ENCODE data around the gene STK11. TPM values are rescaled to one million over a fixed set of nuclear protein-coding genes. Genes with fewer than 3 reads are reported as not detected.

Gene STK11
- total RNA-seq, 3 donors from 2014 or later (not counting 1 experiment from before 2014, with no cell fraction given): 51.5 to 61.1 (median 54.0) TPM

GRCh38 chr19:1262623-1263123 lies 57.1 kb downstream of the STK11 start:
- H3K27me3 ChIP-seq (ENCODE audit: control insufficient read depth, insufficient read depth, low read length): no peaks in the 10 kb centered on the region
- 38% methylated on average over 21 of the region's 21 CpGs for whole genome bisulfite sequencing (ENCODE audit: insufficient coverage)
- H3K27ac ChIP-seq (ENCODE audit: low read length): peak overlapping the region; percentile 100
- H3K27me3 Mint-ChIP-seq (ENCODE audit: low read depth in 2 of 2): no peaks in the 10 kb centered on the region
- no peak for ATAC-seq
- no peaks in the 10 kb centered on the region for H3K9me3 ChIP-seq (ENCODE audit: control insufficient read depth, insufficient read depth, low read length)
- H3K27ac Mint-ChIP-seq: peak overlapping the region; percentile 80 to 100
- H3K4me1 Mint-ChIP-seq: peaks cover 40 to 67% of the 10 kb centered on the region in 2 donors
- DNase-seq: no peak
- no peaks in the 10 kb centered on the region for H3K9me3 Mint-ChIP-seq
- intact Hi-C loops (cut with micrococcal nuclease): no loop called here
- no peaks in the 10 kb centered on the region for H3K36me3 Mint-ChIP-seq
- peaks cover 87% of the 10 kb centered on the region for H3K4me1 ChIP-seq (ENCODE audit: control insufficient read depth, insufficient read depth, low read length)
- no peak for TF ChIP-seq CTCF (IDR thresholded peaks at IDR 0.05)
- H3K36me3 ChIP-seq (ENCODE audit: control insufficient read depth, insufficient read depth, low read length): peaks cover 8% of the 10 kb centered on the region
- peak overlapping the region; percentile 91 for H3K4me3 ChIP-seq (ENCODE audit: low read length)
- H3K4me3 Mint-ChIP-seq: peak overlapping the region; percentile 74

GRCh38 chr19:1263188-1263587 lies 57.6 kb downstream of the STK11 start:
- no peak for ATAC-seq
- 19% methylated on average over 4 of the region's 5 CpGs for WGBS (ENCODE audit: insufficient coverage)
- peak overlapping the region; percentile 74 for H3K4me3 Mint-ChIP-seq
- no peaks in the 10 kb centered on the region for H3K9me3 Mint-ChIP-seq
- Histone ChIP-seq H3K4me1 (ENCODE audit: control insufficient read depth, insufficient read depth, low read length) (peaks cover 87% of the 10 kb centered on the region), H3K27me3 (ENCODE audit: control insufficient read depth, insufficient read depth, low read length) (no peaks in the 10 kb centered on the region), H3K27ac (ENCODE audit: low read length) (peak overlapping the region; percentile 100), H3K9me3 (ENCODE audit: control insufficient read depth, insufficient read depth, low read length) (no peaks in the 10 kb centered on the region), H3K4me3 (ENCODE audit: low read length) (no peak overlapping the region), H3K36me3 (ENCODE audit: control insufficient read depth, insufficient read depth, low read length) (peaks cover 3% of the 10 kb centered on the region)
- TF ChIP-seq CTCF (IDR thresholded peaks at IDR 0.05): no peak
- no peak for DNase-seq
- H3K27me3 Mint-ChIP-seq (ENCODE audit: low read depth in 2 of 2): no peaks in the 10 kb centered on the region
- no peaks in the 10 kb centered on the region for H3K36me3 Mint-ChIP-seq
- H3K27ac Mint-ChIP-seq: peak overlapping the region; percentile 80 to 100
- peaks cover 38 to 67% of the 10 kb centered on the region in 2 donors for H3K4me1 Mint-ChIP-seq
- intact Hi-C loops (cut with micrococcal nuclease): no loop called here

GRCh38 chr19:1264801-1265614 lies 59.4 kb downstream of the STK11 start:
- Histone ChIP-seq H3K36me3 (ENCODE audit: control insufficient read depth, insufficient read depth, low read length) (peaks cover under 1% of the 10 kb centered on the region), H3K27ac (ENCODE audit: low read length) (peak overlapping the region; percentile 70), H3K4me3 (ENCODE audit: low read length) (no peak overlapping the region), H3K27me3 (ENCODE audit: control insufficient read depth, insufficient read depth, low read length) (no peaks in the 10 kb centered on the region), H3K9me3 (ENCODE audit: control insufficient read depth, insufficient read depth, low read length) (no peaks in the 10 kb centered on the region), H3K4me1 (ENCODE audit: control insufficient read depth, insufficient read depth, low read length) (peaks cover 80% of the 10 kb centered on the region)
- intact Hi-C loops (cut with micrococcal nuclease): no loop called here
- H3K27ac Mint-ChIP-seq: peak overlapping the region; percentile 59 to 97
- peak overlapping the region; percentile 75 for H3K4me3 Mint-ChIP-seq
- no peak for TF ChIP-seq CTCF (IDR thresholded peaks at IDR 0.05)
- H3K27me3 Mint-ChIP-seq (ENCODE audit: low read depth in 2 of 2): no peaks in the 10 kb centered on the region
- no peaks in the 10 kb centered on the region for H3K36me3 Mint-ChIP-seq
- no peaks in the 10 kb centered on the region for H3K9me3 Mint-ChIP-seq
- ATAC-seq (no peak), DNase-seq (peak in 1 of 2 donors; percentile 41)
- H3K4me1 Mint-ChIP-seq: peaks cover 44 to 62% of the 10 kb centered on the region in 2 donors
- WGBS (ENCODE audit: insufficient coverage): 77% methylated on average over 26 of the region's 26 CpGs
